ENCODE results near the gene NDC80. TPM values are rescaled to one million over a fixed set of nuclear protein-coding genes. Genes with fewer than 3 reads are reported as not detected.
A peak's percentile ranks its signal among the peaks of the same experiment; 100 is the strongest.

The NDC80 gene
- polyA plus RNA-seq, 3 donors: 0.07 TPM; not detected in 2

DNA sequence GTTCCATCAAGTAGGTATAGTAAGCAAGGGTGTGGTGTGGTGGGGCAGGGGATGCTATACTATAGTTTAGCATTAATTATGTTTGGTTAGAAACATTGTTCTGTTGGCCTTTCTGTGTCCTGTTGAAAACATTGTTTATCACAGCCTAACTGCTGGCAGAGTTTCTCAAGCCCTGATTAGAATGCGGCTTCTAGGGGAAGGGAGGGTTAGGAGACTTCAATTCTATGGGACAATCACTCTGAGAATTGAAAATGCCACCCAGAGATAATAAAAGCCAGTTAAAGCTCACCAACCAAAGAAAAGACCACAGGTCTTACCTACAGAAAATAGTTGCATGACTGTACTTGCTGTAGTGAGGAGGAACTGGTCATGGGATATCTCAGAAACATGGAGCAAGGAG, 64.2 kb downstream of the NDC80 start:
- Mint-ChIP-seq H3K27ac (peak overlapping the region in 4 of 7 donors; percentile 6 to 97 (median 88)), H3K9me3 (peaks cover 9 to 22% (median 16%) of the 10 kb centered on the region in 7 donors), H3K4me3 (no peak overlapping the region), H3K27me3 (ENCODE audit: low read depth in 3 of 3) (no peaks in the 10 kb centered on the region), H3K4me1 (peaks cover 51% of the 10 kb centered on the region), H3K36me3 (peaks cover 2 to 7% of the 10 kb centered on the region in 2 donors)
- Histone ChIP-seq H3K79me2 (ENCODE audit: insufficient read depth, low read length) (no peaks in the 10 kb centered on the region), H3K9ac (ENCODE audit: insufficient read depth, low read length, poor library complexity, severe bottlenecking) (no peak overlapping the region), H3K4me2 (replicated peaks; ENCODE audit: extremely low read depth, low read length, poor library complexity, severe bottlenecking) (no peak overlapping the region), H3K36me3 (replicated peaks in 1 of 2; ENCODE audit: control insufficient read depth in 1 of 2, insufficient read depth in 2 of 2, low read length in 2 of 2) (no peaks in the 10 kb centered on the region), H3K9me3 (replicated peaks in 1 of 2; ENCODE audit: control insufficient read depth in 1 of 2, insufficient read depth in 1 of 2, low read length in 2 of 2) (no peaks in the 10 kb centered on the region), H3K4me3 (replicated peaks in 1 of 3; ENCODE audit: low read depth in 2 of 3, low read length in 3 of 3) (no peak overlapping the region), H3K27me3 (ENCODE audit: control insufficient read depth in 2 of 2, insufficient read depth in 2 of 2, low read length in 2 of 2) (no peaks in the 10 kb centered on the region), H3K4me1 (ENCODE audit: control insufficient read depth in 1 of 2, insufficient read depth in 2 of 2, low read length in 2 of 2) (peaks cover 49 to 54% of the 10 kb centered on the region in 2 donors), H4K20me1 (ENCODE audit: insufficient read depth, low read length) (no peaks in the 10 kb centered on the region), H2AFZ (ENCODE audit: insufficient read depth, low read depth, low read length, poor library complexity, severe bottlenecking) (no peak overlapping the region), H3K27ac (ENCODE audit: low read depth in 1 of 2, low read length in 2 of 2) (peak overlapping the region; percentile 41 to 88)
- intact Hi-C loops (cut with micrococcal nuclease): no loop called here
- WGBS (ENCODE audit: insufficient coverage): 100% methylated on average over 1 of the region's 1 CpG
- no peak for TF ChIP-seq CTCF (IDR thresholded peaks at IDR 0.05)
- no peak for DNase-seq

DNA sequence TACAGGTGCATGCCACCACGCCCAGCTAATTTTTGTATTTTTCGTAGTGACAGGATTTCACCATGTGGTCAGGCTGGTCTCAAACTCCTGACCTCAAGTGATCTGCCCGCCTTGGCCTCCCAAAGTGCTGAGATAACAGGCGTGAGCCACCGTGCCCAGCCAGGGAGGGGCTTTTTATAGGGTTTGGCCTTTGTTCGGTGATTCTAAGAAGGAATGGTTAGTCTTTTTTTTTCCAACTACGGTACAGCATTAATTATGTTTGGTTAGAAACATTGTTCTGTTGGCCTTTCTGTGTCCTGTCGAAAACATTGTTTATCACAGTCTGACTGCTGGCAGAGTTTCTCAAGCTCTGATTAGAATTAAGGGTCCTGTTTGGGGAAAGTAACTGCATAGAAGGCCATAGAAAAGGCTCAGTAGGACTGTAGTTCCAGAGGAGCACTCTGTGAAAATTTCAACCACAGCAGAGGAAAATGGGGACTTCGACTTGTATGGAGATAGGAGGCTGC, 64.8 kb downstream of the NDC80 start:
- 44% methylated on average over 4 of the region's 9 CpGs for WGBS (ENCODE audit: insufficient coverage)
- H3K36me3 Mint-ChIP-seq: peaks cover 2 to 7% of the 10 kb centered on the region in 2 donors
- H3K27ac Mint-ChIP-seq: peak overlapping the region; percentile 91 to 97 (median 94)
- peaks cover 52% of the 10 kb centered on the region for H3K4me1 Mint-ChIP-seq
- H3K9me3 Mint-ChIP-seq: peaks cover 9 to 22% (median 16%) of the 10 kb centered on the region in 7 donors
- H3K79me2 ChIP-seq (ENCODE audit: insufficient read depth, low read length): no peaks in the 10 kb centered on the region
- peak overlapping the region in 2 of 3 experiments; percentile 45 to 61 for H3K4me3 ChIP-seq (replicated peaks in 1 of 3; ENCODE audit: low read depth in 2 of 3, low read length in 3 of 3)
- H4K20me1 ChIP-seq (ENCODE audit: insufficient read depth, low read length): no peaks in the 10 kb centered on the region
- H3K27me3 ChIP-seq (ENCODE audit: control insufficient read depth in 2 of 2, insufficient read depth in 2 of 2, low read length in 2 of 2): no peaks in the 10 kb centered on the region
- H3K9ac ChIP-seq (ENCODE audit: insufficient read depth, low read length, poor library complexity, severe bottlenecking): peak overlapping the region; percentile 40
- H3K27ac ChIP-seq (ENCODE audit: low read depth in 1 of 2, low read length in 2 of 2): peak overlapping the region; percentile 41 to 88
- peak overlapping the region; percentile 54 to 83 for H3K4me3 Mint-ChIP-seq
- TF ChIP-seq CTCF (IDR thresholded peaks at IDR 0.05): no peak
- peak overlapping the region; percentile 63 for H3K4me2 ChIP-seq (replicated peaks; ENCODE audit: extremely low read depth, low read length, poor library complexity, severe bottlenecking)
- H3K9me3 ChIP-seq (replicated peaks in 1 of 2; ENCODE audit: control insufficient read depth in 1 of 2, insufficient read depth in 1 of 2, low read length in 2 of 2): no peaks in the 10 kb centered on the region
- no peaks in the 10 kb centered on the region for H3K27me3 Mint-ChIP-seq (ENCODE audit: low read depth in 3 of 3)
- no peak for DNase-seq
- peak overlapping the region; percentile 76 for H2AFZ ChIP-seq (ENCODE audit: insufficient read depth, low read depth, low read length, poor library complexity, severe bottlenecking)
- H3K36me3 ChIP-seq (replicated peaks in 1 of 2; ENCODE audit: control insufficient read depth in 1 of 2, insufficient read depth in 2 of 2, low read length in 2 of 2): no peaks in the 10 kb centered on the region
- peaks cover 55 to 60% of the 10 kb centered on the region in 2 donors for H3K4me1 ChIP-seq (ENCODE audit: control insufficient read depth in 1 of 2, insufficient read depth in 2 of 2, low read length in 2 of 2)
- intact Hi-C loops (cut with micrococcal nuclease): loop anchor here in 1 of 2 donors (2.0 kb wide), 1 partner anchor 21 kb away; no protein-coding TSS in a partner anchor

Measured in CD14-positive monocyte (primary cell).